GM21619 (cell line): ENCODE data around the gene ADAM22.
A peak's percentile ranks its signal among the peaks of the same experiment; 100 is the strongest.
"Not testable (repeated sequence)": the region's sequence is repeated elsewhere in the genome, so short reads cannot be mapped to it uniquely, and the experiment has no call there.

Experiments used
- ATAC-seq: cut with Tn5 transposase; IDR thresholded peaks from one replicate; pipeline ENCODE4 v1.9.1; 2021; ENCODE audit not compliant: unreplicated experiment

ADAM22 gene

GRCh38 chr7:88156356-88156755, 222.3 kb downstream of the ADAM22 start:
- no peak for ATAC-seq

GRCh38 chr7:88159741-88160140, 225.7 kb downstream of the ADAM22 start:
- ATAC-seq = not testable (repeated sequence)

GRCh38 chr7:88165697-88166096, 231.6 kb downstream of the ADAM22 start:
- no peak for ATAC-seq

GRCh38 chr7:88167223-88167622, 233.2 kb downstream of the ADAM22 start:
- no peak for ATAC-seq

- no peak for ATAC-seq
Observed at GRCh38 chr7:88167721-88168120, 233.7 kb downstream of the ADAM22 start.

GRCh38 chr7:88169717-88170320, 235.8 kb downstream of the ADAM22 start:
- peak; percentile 51 for ATAC-seq

- no peak for ATAC-seq
Observed at GRCh38 chr7:88172842-88173241, 238.8 kb downstream of the ADAM22 start.

- ATAC-seq = no peak
Observed at GRCh38 chr7:88176190-88176589, 242.1 kb downstream of the ADAM22 start.

- ATAC-seq = no peak
Observed at GRCh38 chr7:88183051-88183450, 249.0 kb downstream of the ADAM22 start.

- ATAC-seq = no peak
Observed at GRCh38 chr7:88184848-88185304, 250.8 kb downstream of the ADAM22 start.

GRCh38 chr7:88185650-88186049, 251.6 kb downstream of the ADAM22 start:
- no peak for ATAC-seq

GRCh38 chr7:88191911-88192310, 257.9 kb downstream of the ADAM22 start:
- ATAC-seq = no peak

- ATAC-seq = no peak
Observed at GRCh38 chr7:88200261-88200660, 266.2 kb downstream of the ADAM22 start.

- ATAC-seq = no peak
Observed at GRCh38 chr7:88200789-88201188, 266.7 kb downstream of the ADAM22 start.

- ATAC-seq = no peak
Observed at GRCh38 chr7:88201305-88201704, 267.3 kb downstream of the ADAM22 start.

GRCh38 chr7:88202278-88202677, 268.2 kb downstream of the ADAM22 start:
- ATAC-seq = no peak

GRCh38 chr7:88202799-88203198, 268.7 kb downstream of the ADAM22 start:
- peak; percentile 48 for ATAC-seq

GRCh38 chr7:88203401-88203800, 269.4 kb downstream of the ADAM22 start:
- no peak for ATAC-seq

- no peak for ATAC-seq
Observed at GRCh38 chr7:88204525-88205110, 270.6 kb downstream of the ADAM22 start.

GRCh38 chr7:88205179-88205578, 271.1 kb downstream of the ADAM22 start:
- no peak for ATAC-seq

- no peak for ATAC-seq
Observed at GRCh38 chr7:88206254-88206653, 272.2 kb downstream of the ADAM22 start.

GRCh38 chr7:88208521-88208920, 274.5 kb downstream of the ADAM22 start:
- no peak for ATAC-seq

- no peak for ATAC-seq
Observed at GRCh38 chr7:88212918-88213317, 278.9 kb downstream of the ADAM22 start.
